HuH-7.5 (cell line): ENCODE results near the gene DCBLD2.

ENCODE experiments used
- DNase-seq: peaks from one replicate; pipeline ENCODE4 v3.0.0; 2011; ENCODE audit warnings: low spot score

Gene DCBLD2

GRCh38 chr3:98901392-98902350, at the start of gene DCBLD2:
DCBLD2 (minus strand) TSS chr3:98901695; CDS start chr3:98901326, 369 bp downstream.
- peak; percentile 98 for DNase-seq

- DNase-seq: no peak
Measured at GRCh38 chr3:98945666-98946065, 44.2 kb upstream of the DCBLD2 start.

GRCh38 chr3:98945101-98945524, 43.6 kb upstream of the DCBLD2 start:
- DNase-seq: no peak

GRCh38 chr3:98930413-98930812, 28.9 kb upstream of the DCBLD2 start:
- no peak for DNase-seq

- no peak for DNase-seq
Measured at GRCh38 chr3:98921957-98922356, 20.5 kb upstream of the DCBLD2 start.

- DNase-seq: no peak
Measured at GRCh38 chr3:98920166-98920565, 18.7 kb upstream of the DCBLD2 start.

- DNase-seq: no peak
Measured at GRCh38 chr3:98918586-98918985, 17.1 kb upstream of the DCBLD2 start.

- DNase-seq: no peak
Measured at GRCh38 chr3:98917608-98918007, 16.1 kb upstream of the DCBLD2 start.

GRCh38 chr3:98914210-98915080, 12.9 kb upstream of the DCBLD2 start:
- no peak for DNase-seq

GRCh38 chr3:98912448-98912847, 11.0 kb upstream of the DCBLD2 start:
- DNase-seq: no peak

GRCh38 chr3:98906230-98906629, 4.7 kb upstream of the DCBLD2 start:
- DNase-seq: no peak

- no peak for DNase-seq
Measured at GRCh38 chr3:98903705-98904481, 2.4 kb upstream of the DCBLD2 start.

GRCh38 chr3:98903099-98903498, 1.6 kb upstream of the DCBLD2 start:
- no peak for DNase-seq

- no peak for DNase-seq
Measured at GRCh38 chr3:98902351-98902740, 851 bp upstream of the DCBLD2 start.

GRCh38 chr3:98901119-98901391, 440 bp downstream of the DCBLD2 start:
- DNase-seq: peak; percentile 41

- no peak for DNase-seq
Measured at GRCh38 chr3:98900265-98901118, 1.0 kb downstream of the DCBLD2 start.

- no peak for DNase-seq
Measured at GRCh38 chr3:98897701-98898100, 3.8 kb downstream of the DCBLD2 start.

GRCh38 chr3:98894791-98895576, 6.5 kb downstream of the DCBLD2 start:
- DNase-seq: no peak

GRCh38 chr3:98893740-98894139, 7.8 kb downstream of the DCBLD2 start:
- DNase-seq: no peak

GRCh38 chr3:98892263-98892662, 9.2 kb downstream of the DCBLD2 start:
- DNase-seq: no peak
